ENCODE results near the gene SUPT16H. TPM values are rescaled to one million over a fixed set of nuclear protein-coding genes. Genes with fewer than 3 reads are reported as not detected.

Gene SUPT16H
- total RNA-seq, 2 donors from 2014 or later, result 34.6 to 37.1 TPM

DNA sequence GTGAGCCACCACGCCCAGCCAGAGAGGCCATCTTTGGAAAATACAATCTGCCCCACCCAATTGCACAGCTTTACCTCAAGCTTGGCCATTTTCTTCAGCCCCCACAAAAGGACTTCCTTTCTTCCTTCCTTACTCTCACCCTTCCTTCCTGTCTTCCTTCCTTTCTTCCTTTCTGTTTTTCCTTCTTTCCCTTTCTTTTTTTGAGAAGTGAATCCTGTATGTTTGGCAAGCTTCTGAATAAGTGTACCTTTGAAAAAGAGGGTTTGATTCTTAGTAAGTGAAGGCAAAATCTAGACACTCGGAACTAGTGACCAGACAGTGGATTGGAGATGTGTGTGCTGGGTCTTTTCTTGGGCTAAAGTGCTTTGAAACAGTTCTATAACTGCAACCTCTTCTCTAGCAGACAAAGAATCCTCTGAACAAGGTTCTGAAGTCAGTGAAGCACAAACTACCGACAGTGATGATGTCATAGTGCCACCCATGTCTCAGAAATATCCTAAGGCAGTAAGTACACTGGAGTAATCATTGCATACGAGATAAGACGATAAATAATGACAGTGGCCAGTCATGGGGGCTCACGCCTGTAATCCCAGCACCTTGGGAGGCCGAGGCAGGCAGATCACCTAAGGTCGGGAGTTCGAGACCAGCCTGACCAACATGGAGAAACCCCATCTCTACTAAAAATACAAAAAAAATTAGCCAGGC is 49.5 kb downstream of the SUPT16H start:
- no peaks in the 10 kb centered on the region for H3K27me3 ChIP-seq
- 53 to 82% methylated on average over 8 to 9 of the region's 9 CpGs for WGBS, 2 donors
- no peak overlapping the region for H3K27ac ChIP-seq
- H3K9me3 ChIP-seq, result no peaks in the 10 kb centered on the region
- H3K4me3 ChIP-seq, result no peak overlapping the region
- intact Hi-C loops (cut with DNase I), result no loop called here
- no peaks in the 10 kb centered on the region for H3K36me3 ChIP-seq (replicated peaks in 1 of 2; ENCODE audit: insufficient read depth in 1 of 2, low read depth in 2 of 2)
- ATAC-seq, result no peak
- TF ChIP-seq, protein P1, sequence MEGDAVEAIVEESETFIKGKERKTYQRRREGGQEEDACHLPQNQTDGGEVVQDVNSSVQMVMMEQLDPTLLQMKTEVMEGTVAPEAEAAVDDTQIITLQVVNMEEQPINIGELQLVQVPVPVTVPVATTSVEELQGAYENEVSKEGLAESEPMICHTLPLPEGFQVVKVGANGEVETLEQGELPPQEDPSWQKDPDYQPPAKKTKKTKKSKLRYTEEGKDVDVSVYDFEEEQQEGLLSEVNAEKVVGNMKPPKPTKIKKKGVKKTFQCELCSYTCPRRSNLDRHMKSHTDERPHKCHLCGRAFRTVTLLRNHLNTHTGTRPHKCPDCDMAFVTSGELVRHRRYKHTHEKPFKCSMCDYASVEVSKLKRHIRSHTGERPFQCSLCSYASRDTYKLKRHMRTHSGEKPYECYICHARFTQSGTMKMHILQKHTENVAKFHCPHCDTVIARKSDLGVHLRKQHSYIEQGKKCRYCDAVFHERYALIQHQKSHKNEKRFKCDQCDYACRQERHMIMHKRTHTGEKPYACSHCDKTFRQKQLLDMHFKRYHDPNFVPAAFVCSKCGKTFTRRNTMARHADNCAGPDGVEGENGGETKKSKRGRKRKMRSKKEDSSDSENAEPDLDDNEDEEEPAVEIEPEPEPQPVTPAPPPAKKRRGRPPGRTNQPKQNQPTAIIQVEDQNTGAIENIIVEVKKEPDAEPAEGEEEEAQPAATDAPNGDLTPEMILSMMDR (IDR thresholded peaks at IDR 0.05), result no peak
- no peak for TF ChIP-seq POLR2A (IDR thresholded peaks at IDR 0.05)
- H3K4me1 ChIP-seq, result no peaks in the 10 kb centered on the region
- DNase-seq, result no peak

DNA sequence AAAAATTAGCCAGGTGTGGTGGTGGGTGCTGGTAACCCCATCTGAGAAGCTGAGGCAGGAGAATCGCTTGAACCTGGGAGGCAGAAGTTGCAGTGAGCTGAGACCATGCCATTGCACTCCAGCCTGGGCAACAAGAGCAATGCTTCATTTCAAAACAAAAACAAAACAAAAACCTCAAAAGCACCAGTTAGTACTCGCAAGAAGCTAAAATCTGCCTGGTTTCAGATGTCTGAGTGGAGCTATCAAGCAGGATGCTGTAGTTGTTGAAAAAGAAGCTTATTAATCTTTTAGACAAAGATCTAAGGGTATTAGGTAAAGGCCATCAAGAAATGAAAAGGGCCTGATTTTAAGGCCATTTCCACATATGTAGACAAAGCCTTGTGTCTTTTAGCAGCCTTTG is 50.9 kb downstream of the SUPT16H start:
- intact Hi-C loops (cut with DNase I), result no loop called here
- no peaks in the 10 kb centered on the region for H3K9me3 ChIP-seq
- no peaks in the 10 kb centered on the region for H3K4me1 ChIP-seq
- H3K4me3 ChIP-seq, result no peak overlapping the region
- no peaks in the 10 kb centered on the region for H3K27me3 ChIP-seq
- no peaks in the 10 kb centered on the region for H3K36me3 ChIP-seq (replicated peaks in 1 of 2; ENCODE audit: insufficient read depth in 1 of 2, low read depth in 2 of 2)
- 81 to 89% methylated on average over 2 of the region's 2 CpGs for WGBS, 2 donors
- H3K27ac ChIP-seq, result no peak overlapping the region
- no peak for ATAC-seq
- no peak for DNase-seq
- TF ChIP-seq, protein P1 (IDR thresholded peaks at IDR 0.05), result no peak
- TF ChIP-seq POLR2A (IDR thresholded peaks at IDR 0.05), result no peak

DNA sequence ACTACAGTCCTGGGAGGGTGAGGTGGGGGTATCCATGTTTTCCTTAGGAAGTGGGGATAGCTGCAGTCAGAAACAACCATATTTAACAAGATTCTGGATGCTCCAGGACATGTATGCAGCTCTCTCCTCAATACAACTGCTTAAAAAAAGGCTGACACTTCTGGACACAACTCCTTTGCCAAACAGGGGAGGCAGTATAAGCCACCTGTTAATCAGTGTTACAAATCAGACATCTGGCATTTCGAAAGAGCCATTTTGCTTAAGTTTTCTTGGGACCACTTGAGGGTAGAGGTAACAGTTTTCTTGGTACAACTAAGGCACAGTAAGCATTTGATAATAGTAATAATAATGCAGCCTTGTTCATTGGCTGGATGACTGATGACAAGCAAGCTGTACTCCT is 56.8 kb downstream of the SUPT16H start:
- ATAC-seq (no peak), DNase-seq (no peak)
- 69 to 80% methylated on average over 1 of the region's 1 CpG for WGBS, 2 donors
- TF ChIP-seq, protein P1 (IDR thresholded peaks at IDR 0.05), result no peak
- no peak for TF ChIP-seq POLR2A (IDR thresholded peaks at IDR 0.05)
- no peaks in the 10 kb centered on the region for H3K27me3 ChIP-seq
- no peaks in the 10 kb centered on the region for H3K4me1 ChIP-seq
- H3K9me3 ChIP-seq, result no peaks in the 10 kb centered on the region
- H3K27ac ChIP-seq, result no peak overlapping the region
- H3K36me3 ChIP-seq (replicated peaks in 1 of 2; ENCODE audit: insufficient read depth in 1 of 2, low read depth in 2 of 2), result no peaks in the 10 kb centered on the region
- intact Hi-C loops (cut with DNase I), result no loop called here
- no peak overlapping the region for H3K4me3 ChIP-seq

DNA sequence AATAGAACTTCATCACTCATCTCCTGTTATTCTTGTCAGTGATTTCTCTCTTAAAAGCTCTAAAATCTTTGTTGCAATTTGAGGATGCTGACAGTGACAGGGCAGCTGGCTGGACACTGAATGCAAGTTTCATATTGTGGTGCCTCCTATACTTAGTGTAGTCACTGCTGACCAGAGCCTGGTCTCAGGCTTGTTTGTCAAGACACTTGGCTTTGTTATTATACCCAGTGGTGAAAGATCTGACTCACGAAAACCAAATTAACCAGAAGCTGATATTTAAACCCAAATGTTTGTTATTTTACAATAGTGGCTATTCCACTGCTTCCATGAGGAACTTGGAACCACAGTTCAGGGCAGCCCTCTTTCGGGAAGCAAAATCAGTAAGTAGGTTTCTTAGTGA is 61.1 kb downstream of the SUPT16H start:
- no peak for ATAC-seq
- TF ChIP-seq, protein P1 (IDR thresholded peaks at IDR 0.05), result no peak
- no peak for TF ChIP-seq POLR2A (IDR thresholded peaks at IDR 0.05)
- intact Hi-C loops (cut with DNase I), result no loop called here
- Histone ChIP-seq H3K4me1 (no peaks in the 10 kb centered on the region), H3K9me3 (no peaks in the 10 kb centered on the region), H3K27ac (no peak overlapping the region), H3K4me3 (no peak overlapping the region), H3K36me3 (replicated peaks in 1 of 2; ENCODE audit: insufficient read depth in 1 of 2, low read depth in 2 of 2) (no peaks in the 10 kb centered on the region), H3K27me3 (no peaks in the 10 kb centered on the region)
- WGBS, 2 donors, result 47 to 60% methylated on average over 2 of the region's 2 CpGs
- no peak for DNase-seq

DNA sequence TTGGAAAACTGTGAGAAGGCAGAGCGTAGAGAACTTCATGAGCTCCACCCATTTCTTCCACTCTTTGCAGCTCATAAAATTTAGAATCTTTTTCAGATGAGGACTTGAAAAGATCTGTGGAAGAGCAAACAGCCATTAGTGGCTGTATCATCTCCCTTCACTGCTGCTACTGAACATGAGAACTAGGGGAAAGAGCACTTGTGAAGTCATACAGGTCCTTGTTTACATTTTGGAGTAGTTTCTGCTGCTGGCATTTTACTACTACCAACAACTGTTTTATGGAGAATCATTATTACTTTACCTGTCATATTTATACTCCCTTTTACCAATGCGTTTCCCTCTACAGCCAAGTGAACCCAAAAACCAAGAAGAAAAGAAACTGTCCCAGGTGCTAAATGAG is 62.9 kb downstream of the SUPT16H start:
- DNase-seq, result no peak
- Histone ChIP-seq H3K27ac (no peak overlapping the region), H3K27me3 (no peaks in the 10 kb centered on the region), H3K9me3 (no peaks in the 10 kb centered on the region), H3K36me3 (replicated peaks in 1 of 2; ENCODE audit: insufficient read depth in 1 of 2, low read depth in 2 of 2) (no peaks in the 10 kb centered on the region), H3K4me1 (no peaks in the 10 kb centered on the region), H3K4me3 (no peak overlapping the region)
- 82 to 95% methylated on average over 2 of the region's 2 CpGs for WGBS, 2 donors
- ATAC-seq, result no peak
- TF ChIP-seq POLR2A (IDR thresholded peaks at IDR 0.05), result no peak
- TF ChIP-seq, protein P1 (IDR thresholded peaks at IDR 0.05), result no peak
- intact Hi-C loops (cut with DNase I), result no loop called here
